K562 (cell line): Measurements from ENCODE around the gene MYRIP. TPM values are rescaled to one million over a fixed set of nuclear protein-coding genes. Genes with fewer than 3 reads are reported as not detected.

ENCODE experiments used
- ETV5 ChIP-seq: sonication (generic); formaldehyde crosslinking; IDR thresholded peaks from 2 replicates; pipeline ENCODE4 v1.4.0; 2020; ENCODE audit warnings: low read depth, mild to moderate bottlenecking, missing genetic modification reagents
- ETV6 ChIP-seq, 3 experiments: fragments of 150-350 bp in 1 of 3; sonication (generic) in 1 of 3; formaldehyde crosslinking in 1 of 3; IDR thresholded peaks; 2 replicates each; pipeline versions ENCODE4 v1.6.1 to v1.8.0; 2014 to 2022; ENCODE audit warnings: borderline replicate concordance in 2 of 3, low read depth in 2 of 3, antibody characterized with exemption in 1 of 3, low read length in 1 of 3, mild to moderate bottlenecking in 1 of 3, missing genetic modification reagents in 1 of 3
- GATAD2A ChIP-seq: fragments of 450-650 bp; IDR thresholded peaks from 2 replicates; pipeline ENCODE4 v1.6.1; 2017
- IRF2 ChIP-seq: sonication (generic); formaldehyde crosslinking; IDR thresholded peaks from 2 replicates; pipeline ENCODE4 v1.8.1; 2022; ENCODE audit warnings: mild to moderate bottlenecking, missing genetic modification reagents
- MAFK ChIP-seq: IDR thresholded peaks from 2 replicates; pipeline ENCODE4 v1.6.1; 2011; ENCODE audit warnings: low read length, improper control_type of control experiment
- MYC ChIP-seq, 2 experiments: fragments of 250-450 bp in 1 of 2; sonication (Bioruptor Pico) in 1 of 2; IDR thresholded peaks; 2 replicates each; pipeline versions ENCODE4 v1.5.1 to v1.6.1; 2012 to 2021; ENCODE audit warnings: low read depth in 2 of 2, borderline replicate concordance in 1 of 2, improper control_type of control experiment in 1 of 2, low read length in 1 of 2, mild to moderate bottlenecking in 1 of 2, moderate library complexity in 1 of 2
- NUFIP1 ChIP-seq: fragments of 450-650 bp; IDR thresholded peaks from 2 replicates; pipeline ENCODE4 v1.6.1; 2018; ENCODE audit not compliant: partially characterized antibody
- RBM39 ChIP-seq: fragments of 200-400 bp; formaldehyde crosslinking; optimal IDR thresholded peaks from 2 replicates; pipeline ENCODE3; 2018; ENCODE audit warnings: low read depth, low read length
- RFX5 ChIP-seq: IDR thresholded peaks from 2 replicates; pipeline ENCODE4 v1.6.1; 2011; ENCODE audit warnings: low read depth, mild to moderate bottlenecking, improper control_type of control experiment, low read length
- RHOXF2B ChIP-seq: fragments of 250-450 bp; sonication (Bioruptor Pico); conservative IDR thresholded peaks from 2 replicates; pipeline ENCODE4 v1.5.1; 2021
- SIRT6 ChIP-seq: IDR thresholded peaks from one replicate; pipeline ENCODE4 v1.6.1; 2012; ENCODE audit warnings: low read depth, mild to moderate bottlenecking, control low read depth, inconsistent platforms, low read length, moderate library complexity
- SMC3 ChIP-seq: conservative IDR thresholded peaks from 2 replicates; pipeline ENCODE4 v1.6.1; 2011; ENCODE audit warnings: low read depth, low read length, improper control_type of control experiment; ENCODE audit not compliant: insufficient read depth
- SP1 ChIP-seq: sonication (generic); formaldehyde crosslinking; IDR thresholded peaks from 2 replicates; pipeline ENCODE4 v1.8.1; 2022; ENCODE audit warnings: mild to moderate bottlenecking, missing genetic modification reagents
- STAG1 ChIP-seq: sonication (generic); formaldehyde crosslinking; IDR thresholded peaks from 2 replicates; pipeline ENCODE4 v1.5.0; 2020; ENCODE audit warnings: missing genetic modification reagents, borderline replicate concordance
- TCF7L2 ChIP-seq: fragments of 150-350 bp; IDR thresholded peaks from 2 replicates; pipeline ENCODE4 v1.6.1; 2016; ENCODE audit warnings: low read depth, mild to moderate bottlenecking, low read length, moderate library complexity
- XRCC5 ChIP-seq: fragments of 200-400 bp; formaldehyde crosslinking; IDR thresholded peaks from 2 replicates; pipeline ENCODE4 v1.6.1; 2017; ENCODE audit warnings: low read depth, mild to moderate bottlenecking, low read length
- ZNF764 ChIP-seq: fragments of 250-450 bp; sonication (Bioruptor Pico); IDR thresholded peaks from 2 replicates; pipeline ENCODE4 v1.4.0; 2020; ENCODE audit warnings: low read depth, mild to moderate bottlenecking, moderate library complexity
- polyA plus RNA-seq, 8 experiments: library from polyadenylated mRNA; depleted of rRNA in 4 of 8; stranded (reverse) in 5 of 8; unstranded in 3 of 8; fragments of >200 nt; fragmentation: Nextera tagmentation in 2 of 8; fragmentation: Illumina TruSeq in 1 of 8; extraction: Ambion mirVana in 2 of 8; extraction: Trizol in 1 of 8; gene quantifications; 2 replicates each; pipeline versions ENCODE4 v1.2.1 to v1.2.3, GENCODE V29; 2011 to 2014; ENCODE audit warnings: inconsistent platforms in 1 of 8, missing spikeins in 1 of 8
- total RNA-seq, 7 experiments: library from RNA; depleted of rRNA in 6 of 7; stranded (reverse); fragments of >200 nt in 6 of 7; fragmentation: Illumina TruSeq in 2 of 7; extraction: Trizol in 2 of 7; gene quantifications; 2 replicates each; pipeline versions ENCODE4 v1.2.1 to v1.2.3, GENCODE V29; 2011 to 2021; ENCODE audit warnings: low replicate concordance in 1 of 7
- TF ChIP-seq, protein P1 (sequence below), 3 experiments: IDR thresholded peaks in 2 of 3; conservative IDR thresholded peaks in 1 of 3; 2 replicates each; pipeline ENCODE4 v1.5.1; 2011 to 2012; ENCODE audit warnings: low read length in 3 of 3, mild to moderate bottlenecking in 3 of 3, control low read depth in 2 of 3, improper control_type of control experiment in 1 of 3, inconsistent platforms in 1 of 3, low read depth in 1 of 3, mixed read lengths in 1 of 3, moderate library complexity in 1 of 3; ENCODE audit not compliant: insufficient read depth in 2 of 3
- TF ChIP-seq, protein P2 (sequence below), 2 experiments: fragments of 450-650 bp; formaldehyde crosslinking in 1 of 2; IDR thresholded peaks; 2 replicates each; pipeline versions ENCODE4 v1.4.0 to v1.6.1; 2014 to 2020; ENCODE audit warnings: mild to moderate bottlenecking in 2 of 2, borderline replicate concordance in 1 of 2, low read depth in 1 of 2

Gene MYRIP
- total and polyA plus RNA-seq, 9 of the 15 experiments (the other 6 are each of a cell fraction or from before 2014, with no cell fraction given), result 0.03 to 0.12 TPM; not detected in 7

DNA sequence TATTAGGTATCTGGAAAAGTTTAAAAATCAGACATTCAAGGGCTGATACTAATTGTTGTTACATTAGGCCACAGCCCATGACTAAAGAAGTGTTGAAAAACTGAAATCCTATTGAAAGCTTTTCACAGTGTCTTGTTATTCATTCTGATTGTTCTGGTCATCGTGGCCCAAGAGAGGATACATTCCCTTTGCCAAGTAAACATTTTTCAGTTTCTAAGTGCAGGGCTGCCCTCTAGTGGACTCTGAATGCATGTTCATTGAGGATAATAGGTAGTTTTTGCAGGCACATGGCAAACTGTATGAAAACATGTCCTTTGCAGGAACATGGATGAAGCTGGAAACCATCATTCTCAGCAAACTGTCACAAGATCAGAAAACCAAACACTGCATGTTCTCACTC lies 181.1 kb downstream of the MYRIP start (continued):
- TF ChIP-seq MYC (IDR thresholded peaks at IDR 0.05; ENCODE audit: low read depth, low read length), result peak; percentile 38; the same call in 1 of the 2 replicates
- TF ChIP-seq MYC (CRISPR knock-in tag; IDR thresholded peaks at IDR 0.05; ENCODE audit: borderline replicate concordance, low read depth), result no peak
- TF ChIP-seq ETV5 (CRISPR knock-in tag), result no peak
- no peak for TF ChIP-seq SP1 (CRISPR knock-in tag)
- TF ChIP-seq RHOXF2B (CRISPR knock-in tag), result no peak
- TF ChIP-seq, protein P1, sequence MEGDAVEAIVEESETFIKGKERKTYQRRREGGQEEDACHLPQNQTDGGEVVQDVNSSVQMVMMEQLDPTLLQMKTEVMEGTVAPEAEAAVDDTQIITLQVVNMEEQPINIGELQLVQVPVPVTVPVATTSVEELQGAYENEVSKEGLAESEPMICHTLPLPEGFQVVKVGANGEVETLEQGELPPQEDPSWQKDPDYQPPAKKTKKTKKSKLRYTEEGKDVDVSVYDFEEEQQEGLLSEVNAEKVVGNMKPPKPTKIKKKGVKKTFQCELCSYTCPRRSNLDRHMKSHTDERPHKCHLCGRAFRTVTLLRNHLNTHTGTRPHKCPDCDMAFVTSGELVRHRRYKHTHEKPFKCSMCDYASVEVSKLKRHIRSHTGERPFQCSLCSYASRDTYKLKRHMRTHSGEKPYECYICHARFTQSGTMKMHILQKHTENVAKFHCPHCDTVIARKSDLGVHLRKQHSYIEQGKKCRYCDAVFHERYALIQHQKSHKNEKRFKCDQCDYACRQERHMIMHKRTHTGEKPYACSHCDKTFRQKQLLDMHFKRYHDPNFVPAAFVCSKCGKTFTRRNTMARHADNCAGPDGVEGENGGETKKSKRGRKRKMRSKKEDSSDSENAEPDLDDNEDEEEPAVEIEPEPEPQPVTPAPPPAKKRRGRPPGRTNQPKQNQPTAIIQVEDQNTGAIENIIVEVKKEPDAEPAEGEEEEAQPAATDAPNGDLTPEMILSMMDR (IDR thresholded peaks at IDR 0.05 in 2 of 3, conservative IDR thresholded peaks at IDR 0.05 in 1 of 3; ENCODE audit: insufficient read depth in 2 of 3, low read depth in 1 of 3, low read length in 3 of 3), result peak; percentile 71 to 82 (median 72)
- TF ChIP-seq NUFIP1, result no peak
- no peak for TF ChIP-seq XRCC5
- no peak for TF ChIP-seq TCF7L2
- TF ChIP-seq, protein P2, sequence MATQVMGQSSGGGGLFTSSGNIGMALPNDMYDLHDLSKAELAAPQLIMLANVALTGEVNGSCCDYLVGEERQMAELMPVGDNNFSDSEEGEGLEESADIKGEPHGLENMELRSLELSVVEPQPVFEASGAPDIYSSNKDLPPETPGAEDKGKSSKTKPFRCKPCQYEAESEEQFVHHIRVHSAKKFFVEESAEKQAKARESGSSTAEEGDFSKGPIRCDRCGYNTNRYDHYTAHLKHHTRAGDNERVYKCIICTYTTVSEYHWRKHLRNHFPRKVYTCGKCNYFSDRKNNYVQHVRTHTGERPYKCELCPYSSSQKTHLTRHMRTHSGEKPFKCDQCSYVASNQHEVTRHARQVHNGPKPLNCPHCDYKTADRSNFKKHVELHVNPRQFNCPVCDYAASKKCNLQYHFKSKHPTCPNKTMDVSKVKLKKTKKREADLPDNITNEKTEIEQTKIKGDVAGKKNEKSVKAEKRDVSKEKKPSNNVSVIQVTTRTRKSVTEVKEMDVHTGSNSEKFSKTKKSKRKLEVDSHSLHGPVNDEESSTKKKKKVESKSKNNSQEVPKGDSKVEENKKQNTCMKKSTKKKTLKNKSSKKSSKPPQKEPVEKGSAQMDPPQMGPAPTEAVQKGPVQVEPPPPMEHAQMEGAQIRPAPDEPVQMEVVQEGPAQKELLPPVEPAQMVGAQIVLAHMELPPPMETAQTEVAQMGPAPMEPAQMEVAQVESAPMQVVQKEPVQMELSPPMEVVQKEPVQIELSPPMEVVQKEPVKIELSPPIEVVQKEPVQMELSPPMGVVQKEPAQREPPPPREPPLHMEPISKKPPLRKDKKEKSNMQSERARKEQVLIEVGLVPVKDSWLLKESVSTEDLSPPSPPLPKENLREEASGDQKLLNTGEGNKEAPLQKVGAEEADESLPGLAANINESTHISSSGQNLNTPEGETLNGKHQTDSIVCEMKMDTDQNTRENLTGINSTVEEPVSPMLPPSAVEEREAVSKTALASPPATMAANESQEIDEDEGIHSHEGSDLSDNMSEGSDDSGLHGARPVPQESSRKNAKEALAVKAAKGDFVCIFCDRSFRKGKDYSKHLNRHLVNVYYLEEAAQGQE (IDR thresholded peaks at IDR 0.05; ENCODE audit: borderline replicate concordance), result peak; percentile 85
- TF ChIP-seq, protein P2 (CRISPR knock-in tag; IDR thresholded peaks at IDR 0.05; ENCODE audit: low read depth), result no peak
- no peak for TF ChIP-seq GATAD2A
- no peak for TF ChIP-seq ETV6 (IDR thresholded peaks at IDR 0.05; ENCODE audit: borderline replicate concordance in 1 of 2, low read depth in 2 of 2, low read length in 1 of 2)
- no peak for TF ChIP-seq ETV6 (CRISPR knock-in tag; IDR thresholded peaks at IDR 0.05; ENCODE audit: borderline replicate concordance)
- peak; percentile 35; the same call in 1 of the 2 replicates for TF ChIP-seq MAFK
- peak; percentile 27; the same call in 1 of the 2 replicates for TF ChIP-seq STAG1
- TF ChIP-seq SIRT6, result no peak
- peak; percentile 79 for TF ChIP-seq SMC3
- no peak for TF ChIP-seq RBM39
- no peak for TF ChIP-seq ZNF764 (CRISPR knock-in tag)
- TF ChIP-seq RFX5, result no peak
- TF ChIP-seq IRF2 (CRISPR knock-in tag), result no peak
